Lower leg skin (tissue), 3 donors: ENCODE data around the gene KDM4B.

Source experiments
- CTCF ChIP-seq, 3 donors: fragments of 450-650 bp; IDR thresholded peaks; one replicate each; pipeline ENCODE4 v1.5.1; 2016; ENCODE audit warnings: antibody characterized with exemption in 3 of 3, mild to moderate bottlenecking in 3 of 3, moderate library complexity in 2 of 3
- POLR2A ChIP-seq, 2 donors: fragments of 450-650 bp; IDR thresholded peaks; one replicate each; pipeline ENCODE4 v1.6.1; 2016 to 2017; ENCODE audit warnings: antibody characterized with exemption in 2 of 2, mild to moderate bottlenecking in 1 of 2, moderate library complexity in 1 of 2

- TF ChIP-seq CTCF (IDR thresholded peaks at IDR 0.05) (no peak), POLR2A (IDR thresholded peaks at IDR 0.05) (no peak)
Observed at GRCh38 chr19:5073153-5073844, 104.4 kb downstream of the KDM4B start.
